ENCODE results near the gene LZTS2. TPM values are rescaled to one million over a fixed set of nuclear protein-coding genes. Genes with fewer than 3 reads are reported as not detected.

LZTS2 gene
- total RNA-seq, 1 experiment from 2014 or later = 58.3 TPM

DNA sequence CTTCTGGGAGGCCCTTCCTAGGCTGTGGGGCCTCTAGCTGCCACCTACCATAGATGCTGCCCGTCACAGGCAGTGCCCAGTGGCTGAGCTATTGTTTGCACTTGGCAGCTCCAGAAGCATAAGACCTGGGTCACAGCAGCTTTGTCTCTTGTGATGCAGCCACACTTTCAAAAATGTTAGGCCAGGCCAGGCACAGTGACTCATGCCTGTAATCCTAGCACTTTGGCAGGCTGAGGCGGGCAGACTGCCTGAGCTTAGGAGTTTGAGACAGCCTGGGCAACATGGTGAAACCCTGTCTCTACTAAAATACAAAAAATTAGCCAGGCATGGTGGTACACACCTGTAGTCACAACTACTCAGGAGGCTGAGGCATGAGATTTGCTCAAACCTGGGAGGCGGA, 52.7 kb downstream of the LZTS2 start:
- intact Hi-C loops (cut with micrococcal nuclease) = loop anchor here (2.0 kb wide), 1 partner anchor 15 kb away; no protein-coding TSS in a partner anchor
- no TSS peak for BruUV-seq (replicated peaks)
- POLR2A ChIA-PET (ENCODE audit: unreplicated experiment) = interaction anchor here (0.5 to 1.1 kb wide), 3 partner anchors 10 to 23 kb away, joined by 3 to 35 read pairs (median 3); no protein-coding TSS in a partner anchor
- Histone ChIP-seq H3K27ac (ENCODE audit: low read length) (peak overlapping the region; percentile 66), H3F3A (ENCODE audit: low read length, unreplicated experiment) (no peaks in the 10 kb centered on the region), H3K9me3 (ENCODE audit: low read length) (no peaks in the 10 kb centered on the region), H3K27me3 (ENCODE audit: low read length) (no peaks in the 10 kb centered on the region), H3K36me3 (ENCODE audit: low read depth, low read length) (no peaks in the 10 kb centered on the region), H4K20me1 (ENCODE audit: low read length) (no peaks in the 10 kb centered on the region), H3K4me3 (ENCODE audit: low read length) (peak overlapping the region; percentile 29; the same call in 1 of the 2 replicates), H3K79me2 (ENCODE audit: low read length) (peaks cover 35% of the 10 kb centered on the region), H3K9me2 (replicated peaks; ENCODE audit: low read length) (no peaks in the 10 kb centered on the region), H3K4me2 (ENCODE audit: low read length) (peak overlapping the region; percentile 40), H3K4me1 (ENCODE audit: insufficient read depth, low read length) (peaks cover 17% of the 10 kb centered on the region), H2AFZ (ENCODE audit: low read length) (no peak overlapping the region), H3K9ac (ENCODE audit: low read length) (no peak overlapping the region)
- ATAC-seq (peak; percentile 94), DNase-seq (peak; percentile 78)
- CTCF ChIA-PET = interaction anchor here (0.6 to 1.6 kb wide), 7 partner anchors 9 to 101 kb away, joined by 3 to 13 read pairs (median 5); partner anchors contain the start of genes PDZD7 and SFXN3
- TF ChIP-seq EZH2phosphoT487 (IDR thresholded peaks at IDR 0.05; ENCODE audit: borderline replicate concordance, low read length) = no peak
- TF ChIP-seq, protein P1, sequence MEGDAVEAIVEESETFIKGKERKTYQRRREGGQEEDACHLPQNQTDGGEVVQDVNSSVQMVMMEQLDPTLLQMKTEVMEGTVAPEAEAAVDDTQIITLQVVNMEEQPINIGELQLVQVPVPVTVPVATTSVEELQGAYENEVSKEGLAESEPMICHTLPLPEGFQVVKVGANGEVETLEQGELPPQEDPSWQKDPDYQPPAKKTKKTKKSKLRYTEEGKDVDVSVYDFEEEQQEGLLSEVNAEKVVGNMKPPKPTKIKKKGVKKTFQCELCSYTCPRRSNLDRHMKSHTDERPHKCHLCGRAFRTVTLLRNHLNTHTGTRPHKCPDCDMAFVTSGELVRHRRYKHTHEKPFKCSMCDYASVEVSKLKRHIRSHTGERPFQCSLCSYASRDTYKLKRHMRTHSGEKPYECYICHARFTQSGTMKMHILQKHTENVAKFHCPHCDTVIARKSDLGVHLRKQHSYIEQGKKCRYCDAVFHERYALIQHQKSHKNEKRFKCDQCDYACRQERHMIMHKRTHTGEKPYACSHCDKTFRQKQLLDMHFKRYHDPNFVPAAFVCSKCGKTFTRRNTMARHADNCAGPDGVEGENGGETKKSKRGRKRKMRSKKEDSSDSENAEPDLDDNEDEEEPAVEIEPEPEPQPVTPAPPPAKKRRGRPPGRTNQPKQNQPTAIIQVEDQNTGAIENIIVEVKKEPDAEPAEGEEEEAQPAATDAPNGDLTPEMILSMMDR (conservative IDR thresholded peaks at IDR 0.05; ENCODE audit: low read depth, low read length) = no peak
- TF ChIP-seq EZH2 (IDR thresholded peaks at IDR 0.05; ENCODE audit: low read length, unreplicated experiment) = no peak

DNA sequence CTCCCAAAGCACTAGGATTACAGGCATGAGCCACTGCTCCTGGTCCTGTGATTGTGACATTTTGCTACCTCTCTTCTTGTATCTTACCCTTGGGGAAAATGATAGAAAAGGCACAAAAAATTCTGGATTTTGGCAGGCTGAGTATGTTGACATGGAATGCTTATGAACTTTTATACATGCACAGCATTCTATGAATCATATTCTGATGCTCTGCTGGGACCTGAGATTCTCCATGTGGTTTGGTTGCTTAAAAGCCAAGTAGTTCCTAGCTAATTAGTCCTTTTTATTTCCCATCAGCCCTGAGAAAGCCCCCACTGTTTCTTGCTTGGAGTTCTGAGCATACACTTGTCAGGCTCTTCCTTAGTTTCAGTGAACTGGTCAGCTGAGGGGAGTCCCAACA, 53.9 kb downstream of the LZTS2 start:
- TF ChIP-seq EZH2 (IDR thresholded peaks at IDR 0.05; ENCODE audit: low read length, unreplicated experiment) (no peak), EZH2phosphoT487 (IDR thresholded peaks at IDR 0.05; ENCODE audit: borderline replicate concordance, low read length) (no peak)
- TF ChIP-seq, protein P1 (conservative IDR thresholded peaks at IDR 0.05; ENCODE audit: low read depth, low read length) = no peak
- H3K4me3 ChIP-seq (ENCODE audit: low read length) = no peak overlapping the region
- H3K27ac ChIP-seq (ENCODE audit: low read length) = no peak overlapping the region
- ChIA-PET POLR2A (ENCODE audit: unreplicated experiment) (no interaction called here), CTCF (interaction anchor here (0.6 kb wide), 1 partner anchor 55 kb away, joined by 4 read pairs; no protein-coding TSS in a partner anchor)
- no peaks in the 10 kb centered on the region for H3K36me3 ChIP-seq (ENCODE audit: low read depth, low read length)
- no peaks in the 10 kb centered on the region for H3K9me2 ChIP-seq (replicated peaks; ENCODE audit: low read length)
- H3K4me2 ChIP-seq (ENCODE audit: low read length) = no peak overlapping the region
- H3K79me2 ChIP-seq (ENCODE audit: low read length) = peaks cover 47% of the 10 kb centered on the region
- no peaks in the 10 kb centered on the region for H3K9me3 ChIP-seq (ENCODE audit: low read length)
- no peak overlapping the region for H3K9ac ChIP-seq (ENCODE audit: low read length)
- DNase-seq (peak; percentile 19), ATAC-seq (no peak)
- BruUV-seq (replicated peaks) = no TSS peak
- intact Hi-C loops (cut with micrococcal nuclease) = loop anchor here (2.0 kb wide), 1 partner anchor 13 kb away; no protein-coding TSS in a partner anchor
- H3K4me1 ChIP-seq (ENCODE audit: insufficient read depth, low read length) = peaks cover 19% of the 10 kb centered on the region
- no peaks in the 10 kb centered on the region for H4K20me1 ChIP-seq (ENCODE audit: low read length)
- no peak overlapping the region for H2AFZ ChIP-seq (ENCODE audit: low read length)
- H3K27me3 ChIP-seq (ENCODE audit: low read length) = no peaks in the 10 kb centered on the region
- no peaks in the 10 kb centered on the region for H3F3A ChIP-seq (ENCODE audit: low read length, unreplicated experiment)

DNA sequence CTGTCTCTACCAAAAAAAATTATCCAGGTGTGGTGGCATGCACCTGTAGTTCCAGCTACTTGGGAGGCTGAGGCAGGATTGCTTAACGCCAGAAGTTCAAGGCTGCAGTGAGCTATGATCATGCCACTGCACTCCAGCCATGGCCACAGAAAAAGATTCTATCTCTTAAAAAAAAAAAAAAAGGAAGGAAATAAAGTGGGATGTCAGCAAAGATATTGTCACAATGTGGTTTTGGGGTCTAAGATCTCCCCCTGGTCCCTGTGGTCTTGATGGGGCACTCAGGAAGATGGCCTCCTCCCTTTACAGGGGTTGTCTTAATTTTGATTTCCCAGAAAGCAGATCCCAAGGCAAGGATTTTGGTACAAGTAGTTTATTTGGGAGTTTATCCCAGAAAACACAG, 54.7 kb downstream of the LZTS2 start:
- ChIA-PET POLR2A (ENCODE audit: unreplicated experiment) (no interaction called here), CTCF (no interaction called here)
- Histone ChIP-seq H3K27ac (ENCODE audit: low read length) (no peak overlapping the region), H3K79me2 (ENCODE audit: low read length) (peaks cover 55% of the 10 kb centered on the region), H3K36me3 (ENCODE audit: low read depth, low read length) (no peaks in the 10 kb centered on the region), H3K27me3 (ENCODE audit: low read length) (no peaks in the 10 kb centered on the region), H3K9ac (ENCODE audit: low read length) (no peak overlapping the region), H3F3A (ENCODE audit: low read length, unreplicated experiment) (no peaks in the 10 kb centered on the region), H3K4me1 (ENCODE audit: insufficient read depth, low read length) (peaks cover 23% of the 10 kb centered on the region), H3K4me2 (ENCODE audit: low read length) (no peak overlapping the region), H4K20me1 (ENCODE audit: low read length) (no peaks in the 10 kb centered on the region), H3K9me2 (replicated peaks; ENCODE audit: low read length) (no peaks in the 10 kb centered on the region), H2AFZ (ENCODE audit: low read length) (no peak overlapping the region), H3K9me3 (ENCODE audit: low read length) (no peaks in the 10 kb centered on the region), H3K4me3 (ENCODE audit: low read length) (no peak overlapping the region)
- no peak for ATAC-seq
- DNase-seq = no peak
- TF ChIP-seq EZH2 (IDR thresholded peaks at IDR 0.05; ENCODE audit: low read length, unreplicated experiment) = no peak
- TF ChIP-seq, protein P1 (conservative IDR thresholded peaks at IDR 0.05; ENCODE audit: low read depth, low read length) = no peak
- no peak for TF ChIP-seq EZH2phosphoT487 (IDR thresholded peaks at IDR 0.05; ENCODE audit: borderline replicate concordance, low read length)
- BruUV-seq (replicated peaks) = no TSS peak
- intact Hi-C loops (cut with micrococcal nuclease) = no loop called here

All from PC-3 (cell line).